HTERT RPE-1 (cell line): Measurements from ENCODE around the gene LRRC72.
"Not testable (repeated sequence)": the region's sequence is repeated elsewhere in the genome, so short reads cannot be mapped to it uniquely, and the experiment has no call there.

Source experiments
- in situ Hi-C: fragments of 300-500 bp; cut with MboI; formaldehyde crosslinking; loops from 4 replicates; pipeline ENCODE4 v1.14.3; 2020; ENCODE audit warnings: low sequenced_read_pairs

LRRC72 gene

DNA sequence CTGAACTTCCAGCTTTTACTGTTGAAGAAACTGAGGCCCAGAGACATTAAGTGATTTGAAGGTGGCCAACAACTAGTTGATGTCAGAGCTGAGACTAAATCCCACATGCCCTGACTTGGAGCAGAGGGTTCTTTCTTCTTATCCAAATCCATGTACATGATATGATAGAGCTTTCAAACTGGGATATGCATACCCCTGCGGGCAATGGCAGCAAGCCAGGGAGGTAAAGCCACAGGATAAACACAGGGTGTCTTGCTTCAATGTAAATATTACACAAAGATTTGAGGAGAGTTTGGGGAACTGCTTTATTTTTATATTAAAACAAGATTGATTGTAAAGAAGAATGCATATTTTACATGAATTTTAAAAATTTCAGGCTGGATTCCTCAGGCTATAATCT is 2.3 kb upstream of the LRRC72 start:
- in situ Hi-C loops, result no loop called here

DNA sequence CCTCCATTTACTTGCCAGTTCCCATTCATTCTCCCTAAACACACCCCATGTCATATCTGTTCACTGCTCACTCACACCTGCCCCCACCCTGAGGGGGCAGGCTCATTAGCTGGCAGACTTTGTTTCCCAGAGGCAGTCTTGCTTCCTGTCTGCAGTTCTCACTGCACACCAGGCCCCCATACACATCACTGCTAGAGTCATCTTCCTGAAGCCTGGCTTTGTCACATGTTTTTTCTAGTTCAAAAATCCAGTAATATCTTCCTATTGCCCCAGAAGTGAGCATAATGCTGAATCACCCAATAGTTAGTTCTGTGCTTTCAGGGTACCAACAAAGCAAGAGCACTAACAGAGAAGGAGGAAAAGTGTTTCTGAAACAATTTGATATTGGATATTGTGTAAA is 1.9 kb downstream of the LRRC72 start:
- in situ Hi-C loops, result no loop called here

DNA sequence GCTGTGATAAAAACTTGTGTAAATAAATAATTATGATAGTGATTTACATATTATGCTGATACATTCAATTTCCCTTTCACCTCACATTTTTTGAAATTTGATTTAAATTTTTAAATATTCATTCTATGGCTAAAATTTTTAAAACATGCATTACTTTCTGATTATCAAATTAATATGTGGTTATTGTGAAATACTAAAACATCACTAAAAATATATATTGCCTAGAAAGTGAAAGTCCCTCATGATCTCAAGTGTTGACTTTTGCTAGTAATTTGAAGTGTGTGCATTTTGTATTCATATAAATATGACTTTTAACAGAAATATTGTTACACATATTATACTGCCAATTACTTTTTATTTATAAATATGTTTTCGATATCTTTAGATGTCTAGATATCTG is 3.1 kb downstream of the LRRC72 start:
- in situ Hi-C loops, result no loop called here

DNA sequence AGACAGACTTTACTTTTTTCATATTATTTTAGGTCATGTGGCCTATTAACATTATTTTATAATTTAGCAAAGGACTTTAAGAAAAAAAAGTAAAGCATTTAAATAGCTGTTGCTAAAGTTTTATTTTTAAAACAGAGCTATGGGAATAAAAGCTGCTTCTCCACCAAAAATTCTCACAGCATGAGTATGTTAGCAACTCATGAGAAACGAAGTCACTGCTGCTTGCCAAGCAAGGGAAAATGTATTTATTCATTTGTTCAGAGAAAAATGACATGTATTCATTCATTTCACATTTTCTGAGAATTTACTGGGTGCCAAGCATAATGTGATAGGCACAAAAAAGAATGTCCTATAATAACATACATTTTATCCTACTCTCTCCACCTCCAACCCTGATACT is 5.1 kb downstream of the LRRC72 start:
- in situ Hi-C loops, result no loop called here

DNA sequence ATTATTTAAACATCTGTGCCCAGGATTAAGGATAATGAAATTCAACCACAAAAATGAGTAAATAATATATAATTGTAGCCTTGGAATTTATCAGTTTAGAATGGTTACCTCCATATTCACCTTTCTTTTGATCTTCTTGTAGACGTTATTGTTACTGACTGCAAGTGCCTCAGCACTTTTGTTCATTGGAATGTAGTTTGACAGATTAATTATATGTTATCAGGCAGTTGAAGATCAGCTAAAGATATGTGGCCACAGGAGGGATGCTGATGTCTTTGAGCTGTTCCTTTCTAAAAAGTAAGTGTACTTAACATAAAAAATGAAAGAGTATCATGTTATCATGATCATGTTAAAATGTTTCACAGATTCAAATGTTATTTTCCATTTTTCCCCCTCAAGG is 5.6 kb downstream of the LRRC72 start:
- in situ Hi-C loops, result no loop called here

DNA sequence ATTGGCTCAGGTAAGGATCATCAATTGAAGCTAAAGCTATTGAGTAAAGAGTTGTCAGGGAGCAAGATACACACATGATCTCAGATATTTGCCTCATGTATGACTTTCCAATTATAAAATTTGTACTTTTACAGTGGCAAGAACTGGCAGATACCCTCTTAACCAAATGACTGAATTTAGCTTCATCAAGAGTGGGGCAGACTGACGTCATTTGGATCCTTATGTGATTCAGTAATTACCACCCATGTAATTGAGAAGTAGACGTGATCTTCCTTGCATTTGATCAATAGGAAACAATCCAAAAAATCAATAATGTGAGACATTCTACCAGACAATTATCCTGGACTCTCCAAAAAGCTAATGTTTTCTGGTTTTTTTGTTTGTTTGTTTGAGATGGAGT is 8.9 kb downstream of the LRRC72 start:
- in situ Hi-C loops, result no loop called here

DNA sequence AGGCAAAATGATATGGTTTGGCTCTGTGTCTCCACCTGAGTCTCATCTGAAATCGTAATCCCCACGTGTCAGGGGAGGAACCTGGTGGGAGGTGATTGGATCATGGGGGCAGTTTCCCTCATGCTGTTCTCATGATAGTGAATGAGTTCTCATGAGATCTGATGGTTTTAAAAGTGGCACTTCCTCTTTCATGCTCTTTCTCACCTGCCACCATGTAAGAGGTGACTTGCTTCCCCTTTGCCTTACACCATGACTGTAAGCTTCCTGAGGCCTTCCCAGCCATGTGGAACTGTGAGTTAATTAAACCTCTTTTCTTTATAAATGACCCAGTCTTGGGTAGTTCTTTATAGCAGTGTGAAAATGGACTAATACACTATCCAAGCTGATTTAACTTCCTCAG is 13.9 kb downstream of the LRRC72 start:
- in situ Hi-C loops, result not testable (repeated sequence)

DNA sequence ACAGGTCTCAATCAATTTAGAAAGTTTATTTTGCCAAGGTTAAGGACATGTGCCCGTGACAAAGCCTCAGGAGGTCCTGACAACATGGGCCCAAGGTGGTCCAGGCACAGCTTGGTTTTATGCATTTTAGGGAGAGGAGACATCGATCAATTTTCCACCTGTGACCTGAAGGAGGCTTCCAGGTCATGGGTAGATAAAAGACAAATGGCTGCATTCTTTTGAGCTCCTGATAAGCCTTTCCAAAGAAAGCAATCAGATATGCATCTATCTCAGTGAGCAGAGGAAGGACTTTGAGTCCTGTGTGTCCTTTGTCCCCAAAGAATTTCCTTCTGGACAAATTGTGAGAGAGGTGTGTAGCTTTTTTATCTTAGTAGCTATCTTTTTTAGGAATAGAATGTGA is 15.8 kb downstream of the LRRC72 start:
- in situ Hi-C loops, result no loop called here

DNA sequence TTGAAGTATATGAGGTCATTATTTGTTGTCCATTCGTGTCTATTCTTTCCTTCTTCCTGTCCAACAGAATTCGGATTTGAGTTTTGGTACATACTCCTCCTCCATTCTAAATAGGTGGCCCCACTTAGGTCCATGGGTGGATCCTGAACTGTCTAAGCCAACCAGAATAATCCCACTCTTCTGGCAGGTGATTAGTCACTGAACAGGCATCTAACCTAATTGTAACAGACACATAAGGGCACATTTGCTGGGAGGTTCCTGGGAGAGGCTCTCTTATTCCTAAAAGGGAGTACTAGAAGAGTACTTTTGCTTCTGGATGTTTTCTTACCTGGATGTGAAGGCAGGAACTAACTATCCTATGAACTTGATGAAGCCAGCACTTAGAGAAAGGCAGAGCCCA is 16.8 kb downstream of the LRRC72 start:
- in situ Hi-C loops, result no loop called here

DNA sequence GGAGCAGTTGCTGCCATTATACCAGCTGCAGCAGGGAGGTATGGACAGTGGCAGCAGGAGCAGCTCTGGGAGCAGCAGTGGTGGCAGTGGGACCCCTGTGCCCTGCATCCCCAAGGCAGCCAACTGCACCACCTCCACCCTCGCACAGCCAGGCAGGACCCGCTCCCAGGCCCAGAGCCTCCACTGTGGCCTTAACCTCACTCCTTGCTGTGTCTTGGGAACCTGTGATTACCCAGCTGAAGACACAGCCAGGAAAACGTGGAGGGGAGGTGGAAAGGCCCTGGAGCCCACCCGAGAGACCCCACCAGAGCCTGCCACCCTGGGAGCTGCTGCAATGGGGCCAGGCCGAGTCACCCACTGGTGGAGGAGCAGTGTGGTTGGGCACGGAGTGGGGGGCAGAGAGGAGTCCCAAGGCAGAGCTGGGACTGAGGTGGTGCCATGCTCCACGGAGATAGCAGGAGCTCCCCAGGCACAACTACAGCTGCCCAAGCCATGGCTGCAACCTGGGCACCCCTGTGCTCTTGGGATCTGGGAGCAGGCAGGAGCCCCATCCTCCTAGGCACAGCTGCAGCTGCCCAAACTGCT is 20.4 kb downstream of the LRRC72 start:
- in situ Hi-C loops, result no loop called here

DNA sequence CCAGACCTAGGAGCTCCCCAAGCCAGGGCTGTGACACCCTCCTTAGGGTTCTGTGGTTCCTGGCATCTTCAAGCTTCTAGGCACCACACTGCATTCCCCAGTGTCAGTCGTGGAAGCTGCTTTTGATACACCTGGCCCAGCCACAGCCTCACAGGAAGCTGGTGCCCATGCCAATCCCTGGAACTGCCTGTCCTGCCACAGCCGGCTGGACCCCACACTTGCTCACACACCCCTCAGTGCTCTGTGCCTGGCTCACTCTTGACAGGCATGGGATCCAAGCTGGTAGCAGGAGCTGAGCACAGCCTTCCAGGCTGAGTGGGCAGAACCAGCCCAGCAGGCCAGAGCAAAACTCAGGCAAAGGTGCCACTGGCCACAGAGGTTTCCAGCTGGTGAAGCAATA is 21.8 kb downstream of the LRRC72 start:
- in situ Hi-C loops, result no loop called here

DNA sequence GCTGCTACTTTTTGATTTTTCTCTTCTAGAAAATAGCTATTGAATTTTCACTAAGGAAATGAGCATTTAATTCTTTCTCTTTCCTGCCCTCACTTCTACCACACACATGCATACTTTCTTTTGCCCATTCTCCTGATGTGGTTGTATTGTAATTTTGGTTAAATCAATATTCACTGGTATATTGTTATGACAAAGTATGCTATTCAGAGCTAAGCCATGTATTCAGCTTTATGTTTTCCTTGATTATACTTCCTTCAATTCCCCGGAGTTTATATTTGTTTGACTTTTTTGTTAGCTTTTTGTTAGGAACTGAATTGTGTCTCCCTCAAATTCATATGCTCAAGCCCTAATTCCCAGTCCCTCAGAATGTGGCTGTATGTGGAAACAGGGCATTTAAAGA is 24.0 kb downstream of the LRRC72 start:
- in situ Hi-C loops, result no loop called here

DNA sequence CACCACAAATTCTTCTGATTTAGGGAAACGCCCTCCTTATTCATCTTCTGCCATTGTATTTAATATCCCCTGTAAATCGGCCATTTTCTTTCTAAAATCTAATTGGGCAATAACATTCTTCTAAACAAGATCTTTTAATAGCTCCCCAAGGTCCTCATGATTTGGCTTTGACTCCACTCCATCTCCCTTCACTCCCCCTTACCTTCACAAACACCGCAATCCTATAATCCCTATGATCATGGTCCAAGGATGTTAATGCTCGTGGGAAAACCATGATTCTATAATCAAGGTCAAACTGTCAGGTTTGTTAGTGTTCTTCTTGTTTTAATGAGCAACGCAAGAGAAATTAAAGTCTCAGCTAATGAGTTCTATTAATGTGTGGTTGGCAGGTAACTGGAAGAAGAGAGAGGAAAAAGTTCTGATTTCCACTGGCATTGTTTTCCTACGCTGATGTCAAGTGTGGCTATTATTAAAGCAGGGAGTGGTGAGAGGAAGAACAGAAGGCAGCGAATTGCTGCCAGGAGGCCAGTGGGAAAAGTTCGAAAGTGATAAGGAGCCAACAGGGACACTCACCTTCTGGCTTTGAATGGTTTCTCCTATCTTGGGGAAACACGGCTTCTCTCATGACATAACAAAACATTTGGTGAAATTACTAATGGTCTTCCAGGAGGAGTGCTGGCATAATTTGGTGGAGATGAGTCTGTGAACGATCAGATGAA is 28.1 kb downstream of the LRRC72 start:
- in situ Hi-C loops, result no loop called here

DNA sequence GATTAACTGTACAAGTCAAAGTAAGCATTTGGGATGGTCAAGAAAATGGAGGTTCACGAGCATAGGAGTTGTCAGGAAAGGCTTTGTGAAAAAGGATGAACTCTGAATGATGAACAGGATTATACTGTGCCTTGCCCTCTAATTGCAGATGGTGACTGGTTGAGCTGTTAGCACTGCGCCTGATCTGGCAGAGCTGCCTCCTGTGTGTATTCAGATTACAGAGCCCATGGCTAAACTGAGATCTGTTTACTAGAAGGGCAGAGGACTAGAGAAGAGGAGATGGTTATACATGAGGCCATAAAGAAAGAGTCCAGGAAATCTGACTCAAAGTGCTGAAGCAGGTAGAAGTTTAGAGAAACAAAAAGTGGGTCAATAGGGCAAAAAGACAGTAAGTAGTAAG is 29.7 kb downstream of the LRRC72 start:
- in situ Hi-C loops, result no loop called here

DNA sequence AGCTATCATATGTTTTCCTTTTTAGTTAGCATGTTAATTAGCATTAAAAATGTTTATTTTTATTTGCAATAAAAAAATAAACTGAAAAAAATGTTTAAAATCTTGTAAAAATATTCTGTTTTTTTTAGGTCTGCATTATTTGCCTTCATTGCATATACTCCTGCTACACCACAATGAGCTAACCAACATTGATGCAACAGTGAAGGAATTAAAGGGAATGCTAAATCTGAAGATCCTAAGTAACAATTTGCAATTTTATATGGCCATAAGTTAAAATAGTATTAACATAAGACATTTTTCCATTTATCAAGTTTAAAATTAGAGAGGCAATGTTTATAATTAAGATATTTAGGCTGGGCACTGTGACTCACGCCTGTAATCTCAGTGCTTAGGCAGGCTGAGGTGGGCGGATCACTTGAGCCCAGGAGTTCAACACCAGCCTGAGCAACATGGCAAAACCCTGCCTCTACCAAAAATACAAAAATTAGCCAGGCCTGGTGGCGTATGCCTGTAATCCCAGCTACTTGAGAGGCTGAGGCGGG is 32.2 kb downstream of the LRRC72 start:
- in situ Hi-C loops, result no loop called here

DNA sequence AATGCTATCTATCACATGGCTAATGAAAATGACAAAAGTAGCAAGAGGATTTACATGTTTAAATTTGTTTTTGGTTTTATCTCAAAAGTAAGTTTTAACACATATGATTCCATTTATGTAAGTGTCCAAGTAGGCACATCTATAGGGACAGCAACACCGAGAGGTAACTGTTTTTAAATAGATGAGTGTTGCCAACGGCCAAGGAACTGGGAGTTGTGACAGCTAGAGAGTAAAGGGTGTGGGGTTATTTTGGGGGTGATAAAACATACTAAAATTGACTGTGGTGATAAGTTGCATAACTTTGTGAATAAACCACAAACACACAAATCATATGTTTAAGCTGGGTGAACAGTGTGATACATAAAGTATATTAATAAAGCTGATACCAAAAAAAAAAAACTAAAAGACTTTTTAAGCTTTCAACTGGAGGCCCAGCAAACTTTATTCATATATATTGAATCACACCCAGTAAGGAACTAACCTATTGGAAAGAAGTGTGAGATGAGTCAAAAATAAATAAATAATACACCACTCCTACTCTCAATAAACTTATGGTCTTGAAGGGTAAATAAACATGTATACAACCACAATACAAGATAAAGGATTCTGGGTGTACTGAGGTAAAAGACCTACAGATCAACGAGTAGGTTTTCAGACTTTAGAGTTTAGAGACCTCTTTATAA is 33.0 kb downstream of the LRRC72 start:
- in situ Hi-C loops, result no loop called here

DNA sequence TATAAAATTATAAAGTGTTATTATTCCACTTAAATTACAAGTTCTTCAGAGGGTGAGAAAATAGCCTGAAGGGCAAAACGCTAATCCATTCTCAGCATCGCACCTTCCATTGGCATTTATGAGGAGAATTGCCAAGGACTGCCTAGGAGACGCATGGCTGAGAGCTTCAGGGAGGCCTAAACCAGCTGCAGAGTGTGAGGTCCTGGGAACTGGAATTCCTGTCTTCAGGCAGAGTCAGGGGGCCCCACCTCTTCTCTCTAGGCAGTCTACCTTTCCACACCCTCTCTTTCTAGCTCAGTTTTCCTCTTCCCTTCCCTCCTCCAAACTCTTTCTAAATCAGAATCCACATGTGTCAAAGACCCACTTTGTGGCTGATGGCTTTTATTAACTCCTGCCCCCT is 35.3 kb downstream of the LRRC72 start:
- in situ Hi-C loops, result no loop called here

DNA sequence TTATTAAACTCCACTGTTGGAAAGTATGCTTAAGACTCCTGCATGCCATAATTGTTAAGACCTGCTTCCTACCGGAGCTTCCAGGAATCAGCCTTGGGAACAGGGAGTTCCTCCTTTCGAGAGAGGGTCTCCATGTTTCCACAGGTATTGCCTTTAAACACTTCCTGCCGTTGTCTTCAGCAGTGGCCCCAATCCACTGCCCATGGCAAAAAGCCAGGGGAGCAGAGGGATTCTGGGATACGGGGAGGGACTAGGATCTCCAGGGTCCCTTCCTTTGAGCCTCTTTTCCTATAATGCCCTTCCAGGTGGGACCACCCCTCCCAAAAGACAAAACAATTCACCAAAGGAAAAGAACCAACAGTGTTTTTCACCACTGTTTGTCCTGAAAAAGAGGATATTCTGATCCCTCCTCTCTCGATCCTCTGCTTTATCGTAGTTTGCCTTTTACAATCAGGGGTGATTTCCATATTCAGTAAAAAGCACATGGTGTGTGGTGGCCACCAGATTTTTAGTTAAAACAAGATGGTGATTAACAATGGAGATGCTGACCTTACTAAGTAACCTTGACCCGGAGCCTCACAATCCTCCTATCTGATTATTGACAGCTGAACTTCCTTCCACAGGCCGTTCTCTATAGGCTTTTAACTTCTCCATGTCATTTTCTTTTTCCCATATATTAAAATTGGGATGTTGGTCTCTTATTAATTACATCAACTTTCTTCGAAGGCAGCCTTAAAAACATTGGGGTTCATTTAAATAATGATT is 36.0 kb downstream of the LRRC72 start:
- in situ Hi-C loops, result no loop called here

DNA sequence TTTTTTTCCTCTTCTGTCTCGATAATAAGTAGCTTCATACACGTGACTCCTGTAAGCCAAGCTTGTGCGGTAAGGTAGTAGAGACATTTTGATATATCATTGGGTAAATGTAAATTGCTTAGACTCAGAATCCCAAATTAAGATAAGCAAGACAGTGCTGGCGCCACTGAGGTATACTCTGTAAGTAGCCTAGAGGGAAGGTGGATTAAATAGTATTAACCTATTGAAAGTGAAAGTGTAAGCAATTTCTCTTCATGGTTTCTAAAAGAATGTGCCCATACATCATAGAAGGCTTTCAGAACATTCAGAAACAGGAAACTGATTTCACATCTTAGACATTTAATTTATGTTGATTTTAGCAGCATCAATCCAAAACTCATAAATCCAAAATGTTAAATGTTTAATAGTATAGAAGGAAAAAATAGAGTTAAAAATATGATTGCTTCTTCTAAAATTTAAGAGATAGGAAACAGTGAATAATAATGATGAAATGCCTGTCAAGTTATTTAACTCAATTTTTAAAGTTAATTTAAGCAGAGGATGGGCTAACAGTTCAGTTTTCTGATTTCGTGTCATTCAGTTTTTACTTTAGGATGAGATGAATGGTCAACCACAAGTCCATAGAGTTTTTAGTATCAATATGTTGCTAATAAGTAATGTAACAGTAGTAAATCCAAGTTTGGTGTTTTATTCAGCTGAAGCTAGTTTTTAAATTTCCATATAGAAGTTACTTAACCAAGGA is 36.8 kb downstream of the LRRC72 start:
- in situ Hi-C loops, result no loop called here

DNA sequence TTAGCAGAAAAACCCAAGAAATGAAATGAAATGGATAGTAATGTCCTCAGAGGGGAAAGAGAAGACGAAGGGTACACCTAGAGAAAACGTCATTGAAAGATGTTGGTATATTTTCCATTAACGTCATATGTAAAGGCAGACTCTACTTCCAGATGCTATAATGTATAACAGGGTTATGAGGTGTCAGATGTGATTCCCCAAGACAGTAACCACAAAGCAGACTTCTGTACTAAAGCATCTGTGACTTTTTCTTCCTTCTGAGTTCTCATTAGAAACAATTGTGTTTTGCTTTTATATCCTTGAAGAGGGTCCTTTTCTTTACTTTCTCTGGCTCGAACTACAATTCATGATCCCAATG is 37.4 kb downstream of the LRRC72 start:
- in situ Hi-C loops, result no loop called here

DNA sequence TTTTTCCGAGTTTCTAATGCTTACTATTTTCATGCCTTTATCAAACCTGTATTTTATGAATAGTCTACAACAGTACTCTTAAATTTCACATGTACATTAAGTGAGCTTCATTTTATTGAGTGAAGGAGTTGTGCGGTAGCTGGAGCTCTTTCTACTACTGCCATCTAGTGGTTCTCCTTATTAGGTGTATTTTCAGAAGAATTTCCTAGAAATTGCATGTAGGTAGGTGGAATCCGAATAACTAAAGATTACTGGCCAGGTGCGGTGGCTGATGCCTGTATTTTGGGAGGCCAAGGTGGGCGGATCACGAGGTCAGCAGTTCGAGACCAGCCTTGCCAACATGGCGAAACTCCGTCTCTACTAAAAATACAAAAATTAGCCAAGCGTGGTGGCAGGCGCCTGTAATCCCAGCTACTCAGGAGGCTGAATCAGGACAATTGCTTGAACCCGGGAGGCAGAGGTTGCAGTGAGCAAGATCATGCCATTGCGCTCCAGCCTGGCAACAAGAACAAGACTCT is 38.3 kb downstream of the LRRC72 start:
- in situ Hi-C loops, result no loop called here
